Smooth muscle cell (in vitro differentiated cells): ENCODE results near the gene POLD3. TPM values are rescaled to one million over a fixed set of nuclear protein-coding genes. Genes with fewer than 3 reads are reported as not detected.

Experiments used
- DNase-seq: peaks from one replicate; lab custom pipeline; 2025; ENCODE audit not compliant: unreplicated experiment; lab: John Stamatoyannopoulos, UW
- H2AFZ ChIP-seq: fragments of 200-600 bp; sonication (generic); 2 replicates; pipeline ENCODE4 v1.6.0; 2016; ENCODE audit warnings: antibody characterized with exemption, low read depth, mild to moderate bottlenecking
- H3F3A ChIP-seq: fragments of 200-600 bp; sonication (generic); 2 replicates; pipeline ENCODE4 v1.6.0; 2017; ENCODE audit warnings: antibody characterized with exemption, low read depth
- H3K27ac ChIP-seq: fragments of 200-600 bp; sonication (generic); 2 replicates; pipeline ENCODE4 v1.5.1; 2016; ENCODE audit warnings: low read depth, mild to moderate bottlenecking
- H3K27me3 ChIP-seq: fragments of 200-600 bp; sonication (generic); 2 replicates; pipeline ENCODE4 v1.6.1; 2016; ENCODE audit warnings: low read depth, mild to moderate bottlenecking
- H3K36me3 ChIP-seq: fragments of 200-600 bp; sonication (generic); 2 replicates; pipeline ENCODE4 v1.5.1; 2016; ENCODE audit warnings: low read depth
- H3K4me1 ChIP-seq: fragments of 200-600 bp; sonication (generic); 2 replicates; pipeline ENCODE4 v1.5.1; 2016; ENCODE audit warnings: low read depth
- H3K4me2 ChIP-seq: fragments of 200-600 bp; sonication (generic); 2 replicates; pipeline ENCODE4 v1.6.0; 2016; ENCODE audit warnings: mild to moderate bottlenecking
- H3K4me3 ChIP-seq: fragments of 200-600 bp; sonication (generic); 2 replicates; pipeline ENCODE4 v1.5.1; 2016; ENCODE audit warnings: mild to moderate bottlenecking
- H3K79me2 ChIP-seq: fragments of 200-600 bp; sonication (generic); 2 replicates; pipeline ENCODE4 v1.6.0; 2016; ENCODE audit warnings: low read depth, mild to moderate bottlenecking
- H3K9ac ChIP-seq: fragments of 200-600 bp; sonication (generic); 2 replicates; pipeline ENCODE4 v1.6.0; 2016; ENCODE audit warnings: low read depth
- H3K9me3 ChIP-seq: fragments of 200-600 bp; sonication (generic); replicated peaks from 2 replicates; pipeline ENCODE4 v1.5.1; 2016; ENCODE audit warnings: low read depth
- H4K20me1 ChIP-seq: fragments of 200-600 bp; sonication (generic); 2 replicates; pipeline ENCODE4 v1.6.0; 2016; ENCODE audit warnings: low read depth
- WGBS: methylation state at CpG from one replicate; pipeline ENCODE4 v1.1.7; 2016; ENCODE audit warnings: low lambda C conversion rate; 5-methylcytosine and 5-hydroxymethylcytosine counted together
- polyA plus RNA-seq: library from polyadenylated mRNA; unstranded; fragments of >200 nt; fragmentation: Nextera tagmentation; extraction: Ambion mirVana; gene quantifications from 2 replicates; pipeline ENCODE4 v1.2.1, GENCODE V29; 2016
- total RNA-seq: library from RNA; depleted of rRNA; stranded (reverse); fragments of >200 nt; gene quantifications from 2 replicates; pipeline ENCODE4 v1.2.3, GENCODE V29; 2014
- TF ChIP-seq, protein P1 (sequence below): fragments of 200-600 bp; sonication (generic); IDR thresholded peaks from 2 replicates; pipeline ENCODE4 v1.5.1; 2017; ENCODE audit warnings: borderline replicate concordance, mild to moderate bottlenecking, antibody characterized with exemption; ENCODE audit not compliant: insufficient read depth, poor library complexity, severe bottlenecking

Gene POLD3
- total and polyA plus RNA-seq, 2 experiments from 2014 or later, result 21.0 to 33.9 TPM

DNA sequence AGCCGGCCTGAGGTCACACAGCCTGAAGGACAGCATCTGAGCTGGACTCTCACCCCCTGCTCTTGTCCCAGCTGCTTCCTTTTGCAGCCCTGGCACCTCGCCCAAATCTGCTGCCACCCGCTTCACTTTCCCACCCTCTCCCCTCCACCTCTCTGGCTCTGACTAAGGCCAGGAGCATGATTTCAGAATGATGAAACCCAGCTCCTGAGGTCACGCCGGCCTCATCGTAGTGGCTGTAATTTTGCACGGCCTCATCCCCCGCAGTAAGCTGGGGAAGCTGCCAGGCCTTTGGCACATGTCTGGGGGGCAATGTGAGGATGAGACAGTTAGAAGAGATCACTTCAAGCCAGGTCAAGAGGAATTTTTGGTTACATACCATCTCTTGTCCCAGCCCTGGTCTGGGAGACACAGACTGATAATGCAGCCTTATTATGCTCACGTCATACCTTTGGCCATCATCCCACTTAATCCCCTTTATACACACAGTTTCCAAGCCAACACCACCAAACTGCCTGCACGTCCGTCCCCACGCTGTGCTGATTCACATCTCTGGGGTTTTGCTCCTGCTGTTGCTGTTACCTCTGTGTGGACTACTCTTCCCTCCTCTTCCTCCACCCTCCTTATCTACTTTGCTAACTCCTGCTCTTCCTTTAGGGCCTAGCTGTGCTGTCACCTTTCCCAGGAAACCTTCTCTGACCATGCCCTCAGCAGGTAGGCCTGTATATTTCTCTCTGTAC lies 80.7 kb downstream of the POLD3 start:
- 18% methylated on average over 11 of the region's 12 CpGs for WGBS
- TF ChIP-seq, protein P1, sequence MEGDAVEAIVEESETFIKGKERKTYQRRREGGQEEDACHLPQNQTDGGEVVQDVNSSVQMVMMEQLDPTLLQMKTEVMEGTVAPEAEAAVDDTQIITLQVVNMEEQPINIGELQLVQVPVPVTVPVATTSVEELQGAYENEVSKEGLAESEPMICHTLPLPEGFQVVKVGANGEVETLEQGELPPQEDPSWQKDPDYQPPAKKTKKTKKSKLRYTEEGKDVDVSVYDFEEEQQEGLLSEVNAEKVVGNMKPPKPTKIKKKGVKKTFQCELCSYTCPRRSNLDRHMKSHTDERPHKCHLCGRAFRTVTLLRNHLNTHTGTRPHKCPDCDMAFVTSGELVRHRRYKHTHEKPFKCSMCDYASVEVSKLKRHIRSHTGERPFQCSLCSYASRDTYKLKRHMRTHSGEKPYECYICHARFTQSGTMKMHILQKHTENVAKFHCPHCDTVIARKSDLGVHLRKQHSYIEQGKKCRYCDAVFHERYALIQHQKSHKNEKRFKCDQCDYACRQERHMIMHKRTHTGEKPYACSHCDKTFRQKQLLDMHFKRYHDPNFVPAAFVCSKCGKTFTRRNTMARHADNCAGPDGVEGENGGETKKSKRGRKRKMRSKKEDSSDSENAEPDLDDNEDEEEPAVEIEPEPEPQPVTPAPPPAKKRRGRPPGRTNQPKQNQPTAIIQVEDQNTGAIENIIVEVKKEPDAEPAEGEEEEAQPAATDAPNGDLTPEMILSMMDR, result no peak

DNA sequence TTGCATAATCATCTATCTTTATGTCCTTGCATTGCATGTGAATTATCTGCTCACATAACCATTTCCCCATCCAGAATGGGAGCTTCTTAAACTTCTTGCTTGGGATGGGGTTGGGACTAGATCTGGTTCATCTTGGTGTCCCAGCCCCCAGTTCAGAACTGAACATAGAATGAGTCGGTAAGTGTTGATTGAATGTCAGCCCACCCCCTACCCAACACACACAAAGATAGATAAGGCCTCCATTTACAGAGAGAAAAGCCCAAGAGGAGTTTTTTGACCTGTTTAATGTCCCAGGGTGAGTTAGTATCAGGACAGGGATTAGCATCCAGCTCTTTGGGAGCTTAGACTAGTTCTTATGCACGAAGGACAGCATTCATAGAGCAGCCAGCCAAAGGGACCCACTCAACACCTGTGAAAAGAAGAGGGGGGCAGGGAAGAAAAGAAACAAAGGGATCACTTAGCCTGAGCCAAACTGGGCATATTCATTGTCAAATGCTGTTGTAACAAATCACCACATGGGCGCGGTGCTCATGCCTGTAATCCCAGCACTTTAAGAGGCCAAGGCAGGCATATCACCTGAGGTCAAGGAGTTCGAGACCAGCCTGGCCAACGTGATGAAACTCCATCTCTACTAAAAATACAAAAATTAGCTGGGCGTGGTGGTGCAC lies 81.4 kb downstream of the POLD3 start:
- TF ChIP-seq, protein P1, result no peak
- Histone ChIP-seq H3K4me3 (no peak overlapping the region), H4K20me1 (no peaks in the 10 kb centered on the region), H3K9me3 (no peaks in the 10 kb centered on the region), H3K4me2 (peak overlapping the region; percentile 62), H3F3A (peaks cover 14% of the 10 kb centered on the region), H3K9ac (peak overlapping the region; percentile 90), H2AFZ (no peak overlapping the region), H3K79me2 (no peaks in the 10 kb centered on the region), H3K36me3 (no peaks in the 10 kb centered on the region), H3K4me1 (peaks cover 15% of the 10 kb centered on the region), H3K27me3 (no peaks in the 10 kb centered on the region), H3K27ac (peak overlapping the region; percentile 99)
- WGBS, result 61% methylated on average over 7 of the region's 7 CpGs
- DNase-seq, result no peak

More for the DNA sequence above, 80.7 kb downstream of the POLD3 start:
- peak overlapping the region; percentile 99 for H3K27ac ChIP-seq
- no peaks in the 10 kb centered on the region for H3K27me3 ChIP-seq
- no peaks in the 10 kb centered on the region for H3K9me3 ChIP-seq
- H2AFZ ChIP-seq, result no peak overlapping the region
- H3K9ac ChIP-seq, result peak overlapping the region; percentile 90
- H3K4me2 ChIP-seq, result peak overlapping the region; percentile 62
- H3K36me3 ChIP-seq, result no peaks in the 10 kb centered on the region
- no peak overlapping the region for H3K4me3 ChIP-seq
- DNase-seq, result peak; percentile 74
- no peaks in the 10 kb centered on the region for H4K20me1 ChIP-seq
- peaks cover 14% of the 10 kb centered on the region for H3F3A ChIP-seq
- H3K4me1 ChIP-seq, result peaks cover 15% of the 10 kb centered on the region
- no peaks in the 10 kb centered on the region for H3K79me2 ChIP-seq

DNA sequence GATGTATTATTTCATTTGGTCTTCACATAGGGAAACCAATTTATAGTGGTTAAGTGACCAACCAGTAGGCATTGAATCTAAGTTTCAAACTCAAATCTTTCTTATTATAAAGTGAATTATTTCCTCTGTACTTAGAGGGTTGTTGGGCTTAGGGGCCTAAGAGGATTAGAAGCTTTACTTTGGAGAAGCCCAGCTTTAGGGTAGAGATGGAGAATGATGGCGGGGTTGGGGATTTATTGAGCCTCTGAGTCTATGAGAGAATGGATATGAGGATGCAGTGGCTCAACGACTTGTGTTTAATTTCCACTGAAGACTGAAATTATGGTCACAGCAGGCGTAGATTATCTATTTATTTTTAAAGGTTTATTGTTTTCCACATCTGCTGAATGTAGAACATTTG lies 83.4 kb downstream of the POLD3 start:
- Histone ChIP-seq H3K4me2 (peak overlapping the region; percentile 19), H3K4me3 (no peak overlapping the region), H3K9ac (no peak overlapping the region), H4K20me1 (no peaks in the 10 kb centered on the region), H3K79me2 (no peaks in the 10 kb centered on the region), H3K27me3 (no peaks in the 10 kb centered on the region), H3K36me3 (no peaks in the 10 kb centered on the region), H3K27ac (peak overlapping the region; percentile 99), H2AFZ (no peak overlapping the region), H3F3A (peaks cover 14% of the 10 kb centered on the region), H3K4me1 (peaks cover 15% of the 10 kb centered on the region), H3K9me3 (no peaks in the 10 kb centered on the region)
- no peak for DNase-seq
- TF ChIP-seq, protein P1, result no peak
- WGBS, result 43% methylated on average over 3 of the region's 3 CpGs
